ENCODE results near the gene OCRL.

DNA sequence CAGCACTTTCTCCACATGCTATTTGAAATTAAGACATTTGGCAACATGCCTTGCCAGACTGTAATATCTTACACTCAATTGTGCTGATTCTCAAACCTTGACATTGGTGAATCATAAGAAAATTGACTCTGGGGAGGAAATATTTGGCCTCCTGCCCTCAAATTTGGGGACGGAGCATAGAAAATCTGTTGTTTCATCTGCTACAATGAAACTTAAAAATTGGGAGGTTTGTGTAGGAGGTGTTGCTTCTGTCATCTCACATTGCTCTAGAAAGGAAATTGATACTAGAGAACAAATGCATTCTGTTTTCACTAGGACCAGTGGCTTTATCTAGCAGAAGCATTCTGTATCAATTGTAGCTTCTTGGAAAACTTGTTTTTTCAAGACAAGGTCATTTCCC is 5.3 kb downstream of the OCRL start:
- TF ChIP-seq, protein P1, sequence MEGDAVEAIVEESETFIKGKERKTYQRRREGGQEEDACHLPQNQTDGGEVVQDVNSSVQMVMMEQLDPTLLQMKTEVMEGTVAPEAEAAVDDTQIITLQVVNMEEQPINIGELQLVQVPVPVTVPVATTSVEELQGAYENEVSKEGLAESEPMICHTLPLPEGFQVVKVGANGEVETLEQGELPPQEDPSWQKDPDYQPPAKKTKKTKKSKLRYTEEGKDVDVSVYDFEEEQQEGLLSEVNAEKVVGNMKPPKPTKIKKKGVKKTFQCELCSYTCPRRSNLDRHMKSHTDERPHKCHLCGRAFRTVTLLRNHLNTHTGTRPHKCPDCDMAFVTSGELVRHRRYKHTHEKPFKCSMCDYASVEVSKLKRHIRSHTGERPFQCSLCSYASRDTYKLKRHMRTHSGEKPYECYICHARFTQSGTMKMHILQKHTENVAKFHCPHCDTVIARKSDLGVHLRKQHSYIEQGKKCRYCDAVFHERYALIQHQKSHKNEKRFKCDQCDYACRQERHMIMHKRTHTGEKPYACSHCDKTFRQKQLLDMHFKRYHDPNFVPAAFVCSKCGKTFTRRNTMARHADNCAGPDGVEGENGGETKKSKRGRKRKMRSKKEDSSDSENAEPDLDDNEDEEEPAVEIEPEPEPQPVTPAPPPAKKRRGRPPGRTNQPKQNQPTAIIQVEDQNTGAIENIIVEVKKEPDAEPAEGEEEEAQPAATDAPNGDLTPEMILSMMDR (conservative IDR thresholded peaks at IDR 0.05), result no peak
- TF ChIP-seq ZFX (IDR thresholded peaks at IDR 0.05), result no peak

Data from C4-2B (cell line).